Stimulated activated naive CD8-positive, alpha-beta T cell treated with anti-CD3 and anti-CD28 coated beads, Interleukin-15, amount 100 ng/mL, for 72 hours (primary cell): ENCODE data around the gene DONSON.
A peak's percentile ranks its signal among the peaks of the same experiment; 100 is the strongest.

Experiments used
- ATAC-seq: fragments of 150-1000 bp; cut with Tn5 transposase; 2 replicates; pipeline ENCODE4 v1.10.0; 2021; ENCODE audit warnings: mild to moderate bottlenecking, moderate library complexity
- DNase-seq, 2 donors: peaks; one replicate each; pipeline ENCODE4 v3.0.0; 2021 to 2022
- H3K27ac Mint-ChIP-seq, 2 donors: one replicate each; pipeline ENCODE4 v1.8.0; 2022; ENCODE audit warnings: mild to moderate bottlenecking in 2 of 2, mixed read lengths in 2 of 2, moderate library complexity in 2 of 2
- H3K27me3 Mint-ChIP-seq: one replicate; pipeline ENCODE4 v1.8.0; 2022; ENCODE audit warnings: mixed read lengths
- H3K4me1 Mint-ChIP-seq: one replicate; pipeline ENCODE4 v1.8.0; 2022; ENCODE audit warnings: mild to moderate bottlenecking, mixed read lengths
- H3K4me3 Mint-ChIP-seq, 2 donors: one replicate each; pipeline ENCODE4 v1.8.0; 2022; ENCODE audit warnings: mild to moderate bottlenecking in 2 of 2, mixed read lengths in 2 of 2, moderate library complexity in 1 of 2
- H3K9me3 Mint-ChIP-seq, 2 donors: one replicate each; pipeline ENCODE4 v1.8.0; 2022; ENCODE audit warnings: mixed read lengths in 2 of 2

DONSON gene

GRCh38 chr21:33552093-33552998, 36.1 kb downstream of the DONSON start:
- H3K27ac Mint-ChIP-seq, result peak overlapping the region in 1 of 2 donors; percentile 84
- no peak for ATAC-seq
- no peaks in the 10 kb centered on the region for H3K27me3 Mint-ChIP-seq
- H3K4me3 Mint-ChIP-seq, result no peak overlapping the region
- peaks cover 55% of the 10 kb centered on the region for H3K4me1 Mint-ChIP-seq
- H3K9me3 Mint-ChIP-seq, result no peaks in the 10 kb centered on the region
- no peak for DNase-seq

- Mint-ChIP-seq H3K9me3 (no peaks in the 10 kb centered on the region), H3K27me3 (no peaks in the 10 kb centered on the region), H3K27ac (no peak overlapping the region), H3K4me3 (no peak overlapping the region), H3K4me1 (peaks cover 58% of the 10 kb centered on the region)
- no peak for ATAC-seq
- DNase-seq, result no peak
Measured at GRCh38 chr21:33551664-33552063, 36.8 kb downstream of the DONSON start.

GRCh38 chr21:33550772-33551660, 37.5 kb downstream of the DONSON start:
- no peak for DNase-seq
- Mint-ChIP-seq H3K4me3 (no peak overlapping the region), H3K9me3 (no peaks in the 10 kb centered on the region), H3K27me3 (no peaks in the 10 kb centered on the region), H3K27ac (peak overlapping the region in 1 of 2 donors; percentile 78), H3K4me1 (peaks cover 53% of the 10 kb centered on the region)
- no peak for ATAC-seq

GRCh38 chr21:33549848-33550771, 38.4 kb downstream of the DONSON start:
- ATAC-seq, result no peak
- peak overlapping the region in 1 of 2 donors; percentile 42 for H3K27ac Mint-ChIP-seq
- no peak overlapping the region for H3K4me3 Mint-ChIP-seq
- no peaks in the 10 kb centered on the region for H3K9me3 Mint-ChIP-seq
- no peaks in the 10 kb centered on the region for H3K27me3 Mint-ChIP-seq
- DNase-seq, result no peak
- peaks cover 53% of the 10 kb centered on the region for H3K4me1 Mint-ChIP-seq

GRCh38 chr21:33546086-33546485, 42.4 kb downstream of the DONSON start:
- ATAC-seq (no peak), DNase-seq (no peak)
- H3K4me1 Mint-ChIP-seq, result peaks cover 36% of the 10 kb centered on the region
- H3K27me3 Mint-ChIP-seq, result no peaks in the 10 kb centered on the region
- H3K4me3 Mint-ChIP-seq, result peak overlapping the region; percentile 37 to 96
- no peaks in the 10 kb centered on the region for H3K9me3 Mint-ChIP-seq
- peak overlapping the region in 1 of 2 donors; percentile 41 for H3K27ac Mint-ChIP-seq

- Mint-ChIP-seq H3K4me1 (peaks cover 47% of the 10 kb centered on the region), H3K27me3 (no peaks in the 10 kb centered on the region), H3K27ac (peak overlapping the region; percentile 100), H3K9me3 (no peaks in the 10 kb centered on the region), H3K4me3 (peak overlapping the region; percentile 95 to 96)
- DNase-seq (no peak), ATAC-seq (no peak)
Measured at GRCh38 chr21:33544451-33545195, 43.9 kb downstream of the DONSON start.

GRCh38 chr21:33543505-33544129, 44.9 kb downstream of the DONSON start:
- no peak for ATAC-seq
- Mint-ChIP-seq H3K27me3 (no peaks in the 10 kb centered on the region), H3K27ac (peak overlapping the region; percentile 100), H3K4me1 (peaks cover 46% of the 10 kb centered on the region), H3K9me3 (no peaks in the 10 kb centered on the region), H3K4me3 (peak overlapping the region; percentile 95 to 96)
- peak in 1 of 2 donors; percentile 83 for DNase-seq

- DNase-seq (peak; percentile 97 to 99), ATAC-seq (peak; percentile 96)
- Mint-ChIP-seq H3K27ac (peak within 1 kb of the TSS; percentile 100), H3K27me3 (no peaks in the 10 kb centered on the region), H3K9me3 (no peaks in the 10 kb centered on the region), H3K4me3 (peak within 1 kb of the TSS; percentile 95 to 96), H3K4me1 (peaks cover 46% of the 10 kb centered on the region)
Measured at GRCh38 chr21:33542640-33543504, 45.6 kb downstream of the DONSON start, which contains the start of gene SON. SON (plus strand) TSS chr21:33543038; CDS start chr21:33543093, 55 bp downstream.

- peaks cover 37% of the 10 kb centered on the region for H3K4me1 Mint-ChIP-seq
Measured at GRCh38 chr21:33541756-33542639, 46.5 kb downstream of the DONSON start, which contains the start of gene GART. GART (minus strand) TSS chr21:33542117; CDS start chr21:33539315, 2,802 bp downstream.

GRCh38 chr21:33541105-33541711, 47.3 kb downstream of the DONSON start:
- Mint-ChIP-seq H3K27me3 (no peaks in the 10 kb centered on the region), H3K4me1 (peaks cover 35% of the 10 kb centered on the region), H3K27ac (peak overlapping the region; percentile 100), H3K4me3 (peak overlapping the region; percentile 95 to 96), H3K9me3 (peaks cover 0 to 5% of the 10 kb centered on the region in 2 donors)
- DNase-seq (peak in 1 of 2 donors; percentile 33), ATAC-seq (no peak)

More at GRCh38 chr21:33541756-33542639, 46.5 kb downstream of the DONSON start, which contains the start of gene GART:
- peak within 1 kb of the TSS; percentile 100 for H3K27ac Mint-ChIP-seq
- H3K27me3 Mint-ChIP-seq, result no peaks in the 10 kb centered on the region
- H3K4me3 Mint-ChIP-seq, result peak within 1 kb of the TSS; percentile 95 to 96
- peaks cover 0 to 5% of the 10 kb centered on the region in 2 donors for H3K9me3 Mint-ChIP-seq
- peak; percentile 85 to 87 for DNase-seq
- ATAC-seq, result peak; percentile 78

GRCh38 chr21:33540711-33541104, 47.8 kb downstream of the DONSON start:
- no peak for DNase-seq
- Mint-ChIP-seq H3K4me3 (peak overlapping the region; percentile 95 to 96), H3K9me3 (peaks cover 0 to 5% of the 10 kb centered on the region in 2 donors), H3K4me1 (peaks cover 30% of the 10 kb centered on the region), H3K27me3 (no peaks in the 10 kb centered on the region), H3K27ac (peak overlapping the region; percentile 3 to 100)
- ATAC-seq, result no peak

GRCh38 chr21:33539616-33540015, 48.9 kb downstream of the DONSON start:
- no peak for ATAC-seq
- no peak for DNase-seq
- no peaks in the 10 kb centered on the region for H3K27me3 Mint-ChIP-seq
- no peak overlapping the region for H3K27ac Mint-ChIP-seq
- peaks cover 0 to 5% of the 10 kb centered on the region in 2 donors for H3K9me3 Mint-ChIP-seq
- H3K4me1 Mint-ChIP-seq, result peaks cover 27% of the 10 kb centered on the region
- peak overlapping the region; percentile 18 to 96 for H3K4me3 Mint-ChIP-seq
